Measurements from ENCODE around the gene CDC20. TPM values are rescaled to one million over a fixed set of nuclear protein-coding genes. Genes with fewer than 3 reads are reported as not detected.

Gene CDC20
- total RNA-seq, 1 experiment from 2014 or later, result 134 TPM

DNA sequence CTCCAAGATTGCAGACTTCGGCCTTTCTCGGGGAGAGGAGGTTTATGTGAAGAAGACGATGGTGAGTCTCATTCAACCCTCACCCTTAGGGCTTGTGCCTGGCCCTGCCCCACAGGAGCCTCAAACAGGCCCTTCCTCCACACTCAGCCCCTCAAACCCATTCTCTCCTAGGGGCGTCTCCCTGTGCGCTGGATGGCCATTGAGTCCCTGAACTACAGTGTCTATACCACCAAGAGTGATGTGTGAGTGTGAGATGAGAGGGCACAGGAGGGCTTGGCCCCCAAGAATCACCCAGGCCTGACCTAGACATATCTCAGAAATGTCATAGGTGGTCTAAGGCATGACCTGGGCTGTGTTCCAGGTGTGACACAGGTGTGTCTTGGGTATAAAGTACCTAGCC is 39.5 kb upstream of the CDC20 start:
- Mint-ChIP-seq H3K9me3 (ENCODE audit: low read depth, unreplicated experiment) (peaks cover 2% of the 10 kb centered on the region), H3K27ac (ENCODE audit: unreplicated experiment) (no peak overlapping the region), H3K4me1 (ENCODE audit: low read depth, unreplicated experiment) (no peaks in the 10 kb centered on the region), H3K27me3 (ENCODE audit: unreplicated experiment) (peaks cover 19% of the 10 kb centered on the region), H3K36me3 (ENCODE audit: insufficient read depth, unreplicated experiment) (no peaks in the 10 kb centered on the region), H3K4me3 (ENCODE audit: low read depth, unreplicated experiment) (no peak overlapping the region)
- no peak for TF ChIP-seq CTCF (IDR thresholded peaks at IDR 0.05; ENCODE audit: unreplicated experiment)
- CTCF ChIA-PET, result no interaction called here
- DNase-seq, result no peak
- intact Hi-C loops (cut with micrococcal nuclease; ENCODE audit: unreplicated experiment), result no loop called here
- no TSS peak for BruUV-seq (replicated peaks)

DNA sequence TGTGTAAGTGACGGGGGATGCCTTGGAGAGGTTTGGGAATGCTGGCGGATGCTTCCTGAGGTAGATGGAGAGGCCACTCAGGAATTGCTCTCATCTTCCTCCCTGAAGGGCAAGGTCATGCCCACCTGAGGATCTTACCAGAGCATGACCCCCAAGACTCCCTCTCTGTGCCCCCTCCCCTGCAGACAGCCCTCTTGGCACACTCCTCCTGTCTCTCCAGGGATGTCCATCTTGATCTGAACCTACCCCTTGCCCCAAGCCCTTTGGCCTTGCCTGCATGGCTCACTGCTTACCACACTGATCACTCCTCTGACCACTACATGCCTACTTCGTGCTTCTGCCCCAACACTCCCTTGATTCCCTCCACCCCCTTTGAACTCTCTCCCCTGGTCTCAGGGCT is 39.0 kb upstream of the CDC20 start:
- peaks cover 19% of the 10 kb centered on the region for H3K27me3 Mint-ChIP-seq (ENCODE audit: unreplicated experiment)
- no peaks in the 10 kb centered on the region for H3K36me3 Mint-ChIP-seq (ENCODE audit: insufficient read depth, unreplicated experiment)
- DNase-seq, result no peak
- TF ChIP-seq CTCF (IDR thresholded peaks at IDR 0.05; ENCODE audit: unreplicated experiment), result no peak
- no peak overlapping the region for H3K4me3 Mint-ChIP-seq (ENCODE audit: low read depth, unreplicated experiment)
- CTCF ChIA-PET, result no interaction called here
- no peak overlapping the region for H3K27ac Mint-ChIP-seq (ENCODE audit: unreplicated experiment)
- no peaks in the 10 kb centered on the region for H3K4me1 Mint-ChIP-seq (ENCODE audit: low read depth, unreplicated experiment)
- BruUV-seq (replicated peaks), result no TSS peak
- peaks cover 7% of the 10 kb centered on the region for H3K9me3 Mint-ChIP-seq (ENCODE audit: low read depth, unreplicated experiment)
- intact Hi-C loops (cut with micrococcal nuclease; ENCODE audit: unreplicated experiment), result no loop called here

DNA sequence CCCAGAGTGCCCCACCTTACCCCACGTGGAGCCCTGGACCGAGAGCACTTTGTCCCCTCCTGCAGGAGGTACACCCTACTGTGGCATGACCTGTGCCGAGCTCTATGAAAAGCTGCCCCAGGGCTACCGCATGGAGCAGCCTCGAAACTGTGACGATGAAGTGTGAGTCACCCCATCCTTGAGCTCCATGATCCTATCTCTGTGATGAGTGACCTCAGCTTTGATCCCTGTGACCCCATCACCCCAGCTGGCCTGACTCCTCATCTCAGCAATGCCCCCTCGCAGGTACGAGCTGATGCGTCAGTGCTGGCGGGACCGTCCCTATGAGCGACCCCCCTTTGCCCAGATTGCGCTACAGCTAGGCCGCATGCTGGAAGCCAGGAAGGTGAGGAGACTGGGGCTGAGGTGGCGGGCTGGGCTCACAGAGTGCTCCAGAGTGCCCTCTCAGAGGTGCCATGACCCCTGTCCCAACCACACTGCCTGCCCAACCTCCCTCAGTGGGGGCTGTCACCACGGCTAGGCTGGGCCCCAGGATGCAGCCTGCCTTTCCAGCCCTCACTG is 37.4 kb upstream of the CDC20 start:
- no TSS peak for BruUV-seq (replicated peaks)
- TF ChIP-seq CTCF (IDR thresholded peaks at IDR 0.05; ENCODE audit: unreplicated experiment), result no peak
- Mint-ChIP-seq H3K9me3 (ENCODE audit: low read depth, unreplicated experiment) (peaks cover 8% of the 10 kb centered on the region), H3K27ac (ENCODE audit: unreplicated experiment) (no peak overlapping the region), H3K4me1 (ENCODE audit: low read depth, unreplicated experiment) (no peaks in the 10 kb centered on the region), H3K27me3 (ENCODE audit: unreplicated experiment) (peaks cover 18% of the 10 kb centered on the region), H3K36me3 (ENCODE audit: insufficient read depth, unreplicated experiment) (no peaks in the 10 kb centered on the region), H3K4me3 (ENCODE audit: low read depth, unreplicated experiment) (no peak overlapping the region)
- DNase-seq, result no peak
- intact Hi-C loops (cut with micrococcal nuclease; ENCODE audit: unreplicated experiment), result no loop called here
- CTCF ChIA-PET, result interaction anchor here (1.1 kb wide), 1 partner anchor 36 kb away, joined by 4 read pairs; the partner anchor contains the start of gene C1orf210

- Mint-ChIP-seq H3K4me3 (ENCODE audit: low read depth, unreplicated experiment) (no peak overlapping the region), H3K4me1 (ENCODE audit: low read depth, unreplicated experiment) (no peaks in the 10 kb centered on the region), H3K27me3 (ENCODE audit: unreplicated experiment) (peaks cover 7% of the 10 kb centered on the region), H3K9me3 (ENCODE audit: low read depth, unreplicated experiment) (peaks cover 8% of the 10 kb centered on the region), H3K36me3 (ENCODE audit: insufficient read depth, unreplicated experiment) (no peaks in the 10 kb centered on the region), H3K27ac (ENCODE audit: unreplicated experiment) (no peak overlapping the region)
- intact Hi-C loops (cut with micrococcal nuclease; ENCODE audit: unreplicated experiment), result no loop called here
- no TSS peak for BruUV-seq (replicated peaks)
- no peak for TF ChIP-seq CTCF (IDR thresholded peaks at IDR 0.05; ENCODE audit: unreplicated experiment)
- DNase-seq, result no peak
- CTCF ChIA-PET, result no interaction called here
Observed at GRCh38 chr1:43322506-43322905, 36.3 kb upstream of the CDC20 start.
